Measurements from ENCODE around the gene ZC3H18.
A peak's percentile ranks its signal among the peaks of the same experiment; 100 is the strongest.

DNA sequence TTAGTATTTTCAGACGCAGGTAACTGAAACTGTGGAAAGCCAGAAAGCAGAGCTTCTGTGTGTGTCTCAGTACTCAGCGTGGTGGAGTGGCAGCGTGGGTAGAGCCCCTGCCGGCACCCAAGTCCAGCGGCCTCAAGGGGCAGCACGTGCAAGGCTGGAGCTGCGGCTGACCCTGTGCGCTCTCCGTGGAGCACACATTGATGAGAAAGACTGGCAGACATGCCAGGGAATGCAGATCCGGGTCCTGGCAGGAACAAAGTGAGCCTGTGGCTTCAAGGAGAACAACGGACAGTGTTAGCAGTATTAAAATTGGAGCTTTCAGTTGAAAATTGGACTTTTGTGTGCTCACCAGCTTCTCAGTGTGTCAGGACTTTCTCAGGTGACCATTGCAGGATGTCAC, 23.3 kb downstream of the ZC3H18 start:
- TF ChIP-seq, protein P1, sequence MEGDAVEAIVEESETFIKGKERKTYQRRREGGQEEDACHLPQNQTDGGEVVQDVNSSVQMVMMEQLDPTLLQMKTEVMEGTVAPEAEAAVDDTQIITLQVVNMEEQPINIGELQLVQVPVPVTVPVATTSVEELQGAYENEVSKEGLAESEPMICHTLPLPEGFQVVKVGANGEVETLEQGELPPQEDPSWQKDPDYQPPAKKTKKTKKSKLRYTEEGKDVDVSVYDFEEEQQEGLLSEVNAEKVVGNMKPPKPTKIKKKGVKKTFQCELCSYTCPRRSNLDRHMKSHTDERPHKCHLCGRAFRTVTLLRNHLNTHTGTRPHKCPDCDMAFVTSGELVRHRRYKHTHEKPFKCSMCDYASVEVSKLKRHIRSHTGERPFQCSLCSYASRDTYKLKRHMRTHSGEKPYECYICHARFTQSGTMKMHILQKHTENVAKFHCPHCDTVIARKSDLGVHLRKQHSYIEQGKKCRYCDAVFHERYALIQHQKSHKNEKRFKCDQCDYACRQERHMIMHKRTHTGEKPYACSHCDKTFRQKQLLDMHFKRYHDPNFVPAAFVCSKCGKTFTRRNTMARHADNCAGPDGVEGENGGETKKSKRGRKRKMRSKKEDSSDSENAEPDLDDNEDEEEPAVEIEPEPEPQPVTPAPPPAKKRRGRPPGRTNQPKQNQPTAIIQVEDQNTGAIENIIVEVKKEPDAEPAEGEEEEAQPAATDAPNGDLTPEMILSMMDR (IDR thresholded peaks at IDR 0.05), result peak in 3 of 5 experiments; percentile 32 to 45 (median 42)
- TF ChIP-seq POLR2A (IDR thresholded peaks at IDR 0.05) (no peak), EP300 (IDR thresholded peaks at IDR 0.05) (peak in 1 of 2 donors; percentile 63)
